CD4-positive, alpha-beta T cell (primary cell): ENCODE measurements around the gene TEX261. TPM values are rescaled to one million over a fixed set of nuclear protein-coding genes. Genes with fewer than 3 reads are reported as not detected.

ENCODE experiments used
- ATAC-seq: fragments of 200-7000 bp; cut with Tn5 transposase; one replicate; pipeline ENCODE4 v1.10.0; 2022; ENCODE audit warnings: mild to moderate bottlenecking; ENCODE audit not compliant: poor library complexity
- CTCF ChIA-PET: fragments of 350-600 bp; sonication (Branson Sonifier 250); formaldehyde crosslinking; loops from one replicate; lab custom pipeline; 2021; ENCODE audit warnings: antibody characterized with exemption, inconsistent platforms; lab: Charles Lee
- POLR2A ChIA-PET: fragments of 350-600 bp; sonication (Branson Sonifier 250); formaldehyde crosslinking; loops from one replicate; lab custom pipeline; 2021; ENCODE audit warnings: antibody characterized with exemption, inconsistent platforms; lab: Charles Lee
- DNase-seq, 14 experiments: peaks; one replicate each; pipeline ENCODE4 v3.0.0-alpha.2; 2013 to 2020; ENCODE audit warnings: mixed read lengths in 2 of 14
- H3K27ac ChIP-seq, 2 donors: one replicate each; pipeline versions ENCODE4 v1.5.1 to v1.7.0; 2013; ENCODE audit warnings: low read length in 2 of 2, low read depth in 1 of 2, mild to moderate bottlenecking in 1 of 2
- H3K27me3 ChIP-seq, 2 experiments: 1 replicate in 1 of 2; 2 replicates in 1 of 2; pipeline versions ENCODE4 v1.6.1 to v1.7.0; 2013; ENCODE audit warnings: low read length in 2 of 2, control low read depth in 1 of 2, mild to moderate bottlenecking in 1 of 2, moderate library complexity in 1 of 2; ENCODE audit not compliant: insufficient read depth in 2 of 2, control insufficient read depth in 1 of 2
- H3K36me3 ChIP-seq: one replicate; pipeline ENCODE4 v1.6.1; 2013; ENCODE audit warnings: low read length, control low read depth; ENCODE audit not compliant: insufficient read depth
- H3K4me1 ChIP-seq: one replicate; pipeline ENCODE4 v1.6.1; 2013; ENCODE audit warnings: low read length, control low read depth; ENCODE audit not compliant: insufficient read depth
- H3K4me3 ChIP-seq: one replicate; pipeline ENCODE4 v1.5.1; 2013; ENCODE audit warnings: mild to moderate bottlenecking, low read length, moderate library complexity
- H3K9me3 ChIP-seq, 2 experiments: 1 replicate in 1 of 2; 2 replicates in 1 of 2; pipeline versions ENCODE4 v1.6.1 to v1.7.0; 2013; ENCODE audit warnings: low read length in 2 of 2, mild to moderate bottlenecking in 2 of 2, control low read depth in 1 of 2, moderate library complexity in 1 of 2; ENCODE audit not compliant: control insufficient read depth in 1 of 2, insufficient read depth in 1 of 2
- H3K27ac Mint-ChIP-seq: one replicate; pipeline ENCODE4 v1.8.0; 2020; ENCODE audit warnings: mixed read lengths
- H3K27me3 Mint-ChIP-seq: one replicate; pipeline ENCODE4 v1.8.0; 2021; ENCODE audit warnings: mixed read lengths
- H3K36me3 Mint-ChIP-seq: one replicate; pipeline ENCODE4 v1.8.0; 2021; ENCODE audit warnings: low read depth, mixed read lengths
- H3K4me1 Mint-ChIP-seq: one replicate; pipeline ENCODE4 v1.8.0; 2021; ENCODE audit warnings: low read depth, mixed read lengths
- H3K4me3 Mint-ChIP-seq: one replicate; pipeline ENCODE4 v1.8.0; 2020; ENCODE audit warnings: mild to moderate bottlenecking, mixed read lengths
- H3K9me3 Mint-ChIP-seq: one replicate; pipeline ENCODE4 v1.8.0; 2020; ENCODE audit warnings: mixed read lengths
- CTCF ChIP-seq: fragments of 200-600 bp; IDR thresholded peaks from one replicate; pipeline ENCODE4 v1.8.0; 2022; ENCODE audit warnings: antibody characterized with exemption, mild to moderate bottlenecking
- intact Hi-C, 2 experiments: fragments of 100-400 bp; cut with DNase I in 1 of 2; cut with micrococcal nuclease in 1 of 2; formaldehyde crosslinking; loops; one replicate each; pipeline versions ENCODE4 v1.15.1 to v1.9.0; 2023 to 2025; cut with DNase I, micrococcal nuclease
- total RNA-seq, 174 experiments: library from RNA in 2 of 174; stranded (reverse) in 2 of 174; gene quantifications; one replicate each; pipeline ENCODE4 v1.2.3 and lab custom pipeline; 2021 to 2026

Gene TEX261
- total RNA-seq, 2 experiments from 2014 or later: 26.8 to 34.0 TPM

GRCh38 chr2:70988726-70989648, 5.7 kb downstream of the TEX261 start:
- intact Hi-C loops: no loop called here
- Histone ChIP-seq H3K27ac (no peak overlapping the region), H3K36me3 (peaks cover 67% of the 10 kb centered on the region), H3K27me3 (no peaks in the 10 kb centered on the region), H3K4me1 (peaks cover 34% of the 10 kb centered on the region), H3K4me3 (no peak overlapping the region), H3K9me3 (no peaks in the 10 kb centered on the region)
- CTCF ChIA-PET: no interaction called here
- Mint-ChIP-seq H3K4me3 (no peak overlapping the region), H3K4me1 (peaks cover 46% of the 10 kb centered on the region), H3K9me3 (no peaks in the 10 kb centered on the region), H3K36me3 (peaks cover 74% of the 10 kb centered on the region), H3K27me3 (no peaks in the 10 kb centered on the region), H3K27ac (peak overlapping the region; percentile 37)
- TF ChIP-seq CTCF: no peak
- POLR2A ChIA-PET: no interaction called here
- ATAC-seq: no peak
- no peak for DNase-seq

GRCh38 chr2:70988151-70988550, 6.5 kb downstream of the TEX261 start:
- TF ChIP-seq CTCF: no peak
- no peaks in the 10 kb centered on the region for H3K27me3 Mint-ChIP-seq
- ChIA-PET POLR2A (no interaction called here), CTCF (no interaction called here)
- H3K4me1 Mint-ChIP-seq: peaks cover 38% of the 10 kb centered on the region
- no peaks in the 10 kb centered on the region for H3K9me3 Mint-ChIP-seq
- intact Hi-C loops: no loop called here
- no peaks in the 10 kb centered on the region for H3K9me3 ChIP-seq
- no peaks in the 10 kb centered on the region for H3K27me3 ChIP-seq
- no peak overlapping the region for H3K27ac ChIP-seq
- no peak for DNase-seq
- peaks cover 26% of the 10 kb centered on the region for H3K4me1 ChIP-seq
- H3K36me3 Mint-ChIP-seq: peaks cover 66% of the 10 kb centered on the region
- ATAC-seq: no peak
- peak overlapping the region; percentile 37 for H3K27ac Mint-ChIP-seq
- peaks cover 67% of the 10 kb centered on the region for H3K36me3 ChIP-seq
- H3K4me3 ChIP-seq: no peak overlapping the region
- no peak overlapping the region for H3K4me3 Mint-ChIP-seq

GRCh38 chr2:70987386-70987785, 7.3 kb downstream of the TEX261 start:
- Histone ChIP-seq H3K9me3 (no peaks in the 10 kb centered on the region), H3K36me3 (peaks cover 65% of the 10 kb centered on the region), H3K27me3 (no peaks in the 10 kb centered on the region), H3K4me1 (peaks cover 21% of the 10 kb centered on the region), H3K4me3 (no peak overlapping the region), H3K27ac (no peak overlapping the region)
- DNase-seq (no peak), ATAC-seq (no peak)
- CTCF ChIA-PET: no interaction called here
- H3K36me3 Mint-ChIP-seq: peaks cover 60% of the 10 kb centered on the region
- H3K27ac Mint-ChIP-seq: no peak overlapping the region
- H3K9me3 Mint-ChIP-seq: no peaks in the 10 kb centered on the region
- H3K4me3 Mint-ChIP-seq: no peak overlapping the region
- H3K27me3 Mint-ChIP-seq: no peaks in the 10 kb centered on the region
- H3K4me1 Mint-ChIP-seq: peaks cover 32% of the 10 kb centered on the region
- intact Hi-C loops: no loop called here
- POLR2A ChIA-PET: no interaction called here
- no peak for TF ChIP-seq CTCF
